Ovary (tissue), 9 donors: ENCODE results near the gene TNFRSF19. TPM values are rescaled to one million over a fixed set of nuclear protein-coding genes. Genes with fewer than 3 reads are reported as not detected.

Experiments used
- DNase-seq, 5 donors: peaks; one replicate each; pipeline ENCODE4 v3.0.0-alpha.2; 2019 to 2020
- H3K27ac ChIP-seq, 2 donors: fragments of 200-600 bp; one replicate each; pipeline versions ENCODE4 v1.5.1 to v1.8.0; 2019 to 2022
- H3K27me3 ChIP-seq: fragments of 200-600 bp; one replicate; pipeline ENCODE4 v1.8.0; 2022
- H3K36me3 ChIP-seq: fragments of 200-600 bp; sonication (generic); one replicate; pipeline ENCODE4 v1.5.1; 2019
- H3K4me1 ChIP-seq: one replicate; pipeline ENCODE4 v1.8.1; 2013; ENCODE audit warnings: mild to moderate bottlenecking, moderate library complexity; ENCODE audit not compliant: insufficient read depth
- H3K4me3 ChIP-seq: fragments of 200-600 bp; sonication (generic); one replicate; pipeline ENCODE4 v1.5.1; 2017
- H3K9me3 ChIP-seq, 2 donors: fragments of 200-600 bp in 1 of 2; sonication (generic) in 1 of 2; one replicate each; pipeline versions ENCODE4 v1.5.1 to v1.8.1; 2013 to 2019; ENCODE audit warnings: mild to moderate bottlenecking in 1 of 2, moderate library complexity in 1 of 2
- EP300 ChIP-seq: sonication (generic); formaldehyde crosslinking; IDR thresholded peaks from one replicate; pipeline ENCODE4 v1.6.1; 2017; ENCODE audit warnings: antibody characterized with exemption
- POLR2A ChIP-seq: fragments of 450-650 bp; IDR thresholded peaks from one replicate; pipeline ENCODE4 v1.6.1; 2017; ENCODE audit warnings: antibody characterized with exemption, mild to moderate bottlenecking, moderate library complexity
- WGBS, 3 donors: extraction: QIAGEN DNeasy Blood & Tissue Kit in 1 of 3; methylation state at CpG; one replicate each; pipeline versions ENCODE4 v1.1.5 to v1.1.7; 2013 to 2017; 5-methylcytosine and 5-hydroxymethylcytosine counted together
- intact Hi-C, 4 donors: fragments of 100-400 bp; cut with DNase I; formaldehyde crosslinking; loops; one replicate each; pipeline versions ENCODE4 v1.11.0 to v1.15.1; 2022 to 2023
- polyA plus RNA-seq, 2 donors: library from polyadenylated mRNA; stranded (reverse); fragments of 200-250 nt in 1 of 2; fragments of 350-450 nt in 1 of 2; fragmentation: Illumina TruSeq in 1 of 2; extraction: RNeasy Lipid Tissue Mini Kit (QIAGEN cat#74804) in 1 of 2; gene quantifications; one replicate each; pipeline ENCODE4 v1.2.3, GENCODE V29; 2013 to 2014
- total RNA-seq, 7 donors: library from RNA; depleted of rRNA in 2 of 7; stranded (reverse); fragments of >200 nt in 2 of 7; fragmentation: NEBNext Ultra II Directional in 3 of 7; extraction: Animal tissue kit (Norgen Biotek cat#: 25700) in 3 of 7; gene quantifications; one replicate each; pipeline versions ENCODE4 v1.1.0 to v1.2.4, GENCODE V29; 2016 to 2023
- TF ChIP-seq, protein P1 (sequence below), 3 donors: fragments of 450-650 bp in 2 of 3; fragments of 200-600 bp in 1 of 3; IDR thresholded peaks; one replicate each; pipeline versions ENCODE4 v1.5.1 to v1.8.0; 2016 to 2022; ENCODE audit warnings: antibody characterized with exemption in 3 of 3, mild to moderate bottlenecking in 1 of 3
- donor health status: DM: no; HTN: no; CAD: no; lungs with moderate emphysema.
- donor health status: DM: no; HTN: no; CAD: no.
- donor health status: Bipolar disorder and iron deficiency.
- donor health status: DM: yes; HTN: yes; CAD: no.
- donor health status: DM: no; HTN: no; CAD: no.
- donor health status: DM: yes; HTN: yes; CAD: no.

Gene TNFRSF19
- total and polyA plus RNA-seq, 9 donors, result 2.6 to 15.3 (median 4.8) TPM

DNA sequence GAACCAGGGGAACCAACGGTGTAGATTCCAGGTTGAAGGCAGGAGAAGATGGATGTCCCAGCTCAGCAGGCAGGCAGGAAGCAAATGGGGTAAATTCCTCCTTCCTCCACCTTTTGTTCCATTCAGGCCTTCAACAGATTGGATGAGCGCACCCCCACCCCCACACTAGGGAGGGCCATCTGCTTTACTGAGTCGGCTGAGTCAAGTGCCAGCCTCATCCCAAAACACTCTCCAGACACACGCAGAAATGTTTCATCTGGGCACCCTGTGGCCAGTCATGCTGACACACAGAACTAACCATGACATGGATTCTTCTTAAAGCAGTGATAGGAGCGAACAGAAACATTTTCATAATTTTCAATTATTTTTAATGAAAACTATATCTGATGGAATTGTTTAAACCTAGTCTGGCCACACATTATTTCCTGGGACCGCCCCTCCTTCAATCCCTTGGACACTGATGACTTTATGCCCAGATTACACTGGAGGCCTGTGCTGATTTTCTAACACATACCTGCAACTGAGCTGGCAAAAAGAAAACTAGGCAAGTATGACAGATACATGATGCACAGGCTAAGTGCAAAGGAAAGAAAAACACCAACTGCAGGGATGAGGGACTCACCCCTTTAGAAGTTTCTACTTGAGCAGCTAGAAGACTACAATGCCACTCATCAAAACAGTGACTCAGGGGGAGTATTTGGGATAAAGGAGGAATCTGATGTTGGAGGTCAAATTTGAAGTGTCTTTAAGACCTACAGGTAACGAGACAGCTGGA is 154.2 kb downstream of the TNFRSF19 start:
- H3K27ac ChIP-seq, result no peak overlapping the region
- no peak overlapping the region for H3K4me3 ChIP-seq

More for the DNA sequence above, 154.2 kb downstream of the TNFRSF19 start:
- intact Hi-C loops, result no loop called here
- 83 to 89% (median 87%) methylated on average over 7 of the region's 7 CpGs for WGBS, 3 donors
- Histone ChIP-seq H3K36me3 (no peaks in the 10 kb centered on the region), H3K27me3 (no peaks in the 10 kb centered on the region), H3K4me1 (peaks cover 2% of the 10 kb centered on the region), H3K9me3 (no peaks in the 10 kb centered on the region)
- no peak for DNase-seq
- TF ChIP-seq, protein P1, sequence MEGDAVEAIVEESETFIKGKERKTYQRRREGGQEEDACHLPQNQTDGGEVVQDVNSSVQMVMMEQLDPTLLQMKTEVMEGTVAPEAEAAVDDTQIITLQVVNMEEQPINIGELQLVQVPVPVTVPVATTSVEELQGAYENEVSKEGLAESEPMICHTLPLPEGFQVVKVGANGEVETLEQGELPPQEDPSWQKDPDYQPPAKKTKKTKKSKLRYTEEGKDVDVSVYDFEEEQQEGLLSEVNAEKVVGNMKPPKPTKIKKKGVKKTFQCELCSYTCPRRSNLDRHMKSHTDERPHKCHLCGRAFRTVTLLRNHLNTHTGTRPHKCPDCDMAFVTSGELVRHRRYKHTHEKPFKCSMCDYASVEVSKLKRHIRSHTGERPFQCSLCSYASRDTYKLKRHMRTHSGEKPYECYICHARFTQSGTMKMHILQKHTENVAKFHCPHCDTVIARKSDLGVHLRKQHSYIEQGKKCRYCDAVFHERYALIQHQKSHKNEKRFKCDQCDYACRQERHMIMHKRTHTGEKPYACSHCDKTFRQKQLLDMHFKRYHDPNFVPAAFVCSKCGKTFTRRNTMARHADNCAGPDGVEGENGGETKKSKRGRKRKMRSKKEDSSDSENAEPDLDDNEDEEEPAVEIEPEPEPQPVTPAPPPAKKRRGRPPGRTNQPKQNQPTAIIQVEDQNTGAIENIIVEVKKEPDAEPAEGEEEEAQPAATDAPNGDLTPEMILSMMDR (IDR thresholded peaks at IDR 0.05), result no peak
- no peak for TF ChIP-seq POLR2A
- TF ChIP-seq EP300, result no peak

Other genes with a start within 250 kb of the TNFRSF19 start
- gene SACS, start 136.7 kb upstream of the TNFRSF19 start, total RNA-seq, result 10 to 100 TPM; 10.6 to 16.9 (median 13.0) TPM
- gene SACS, start 136.7 kb upstream of the TNFRSF19 start, polyA plus RNA-seq, result 1 to 10 TPM; 3.2 to 6.5 TPM